MV-4-11 (cell line): ENCODE data around the gene RSPO3.
A peak's percentile ranks its signal among the peaks of the same experiment; 100 is the strongest.
"Not testable (repeated sequence)": the region's sequence is repeated elsewhere in the genome, so short reads cannot be mapped to it uniquely, and the experiment has no call there.

Experiments used
- DNase-seq: peaks from one replicate; lab custom pipeline; 2025; lab: John Stamatoyannopoulos, UW

The RSPO3 gene

DNA sequence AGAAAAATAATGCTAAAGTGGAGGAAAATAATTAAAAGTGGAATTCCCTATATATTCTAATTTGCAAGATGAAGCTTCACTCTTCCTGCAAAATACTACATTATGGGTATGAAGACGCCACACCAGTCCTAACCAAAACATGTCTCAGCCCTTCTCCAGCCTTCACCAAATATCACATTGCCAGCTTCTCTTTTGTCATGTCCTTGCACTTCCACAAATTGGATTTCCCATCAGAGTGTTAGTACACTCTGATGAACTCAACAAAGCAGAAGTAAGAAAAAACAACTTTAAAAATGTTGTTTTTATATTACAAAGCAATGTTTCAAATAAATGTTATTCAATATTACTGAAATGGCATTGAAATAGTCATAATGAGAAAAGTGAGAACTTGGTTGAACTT is 85.8 kb downstream of the RSPO3 start:
- DNase-seq: peak; percentile 43

DNA sequence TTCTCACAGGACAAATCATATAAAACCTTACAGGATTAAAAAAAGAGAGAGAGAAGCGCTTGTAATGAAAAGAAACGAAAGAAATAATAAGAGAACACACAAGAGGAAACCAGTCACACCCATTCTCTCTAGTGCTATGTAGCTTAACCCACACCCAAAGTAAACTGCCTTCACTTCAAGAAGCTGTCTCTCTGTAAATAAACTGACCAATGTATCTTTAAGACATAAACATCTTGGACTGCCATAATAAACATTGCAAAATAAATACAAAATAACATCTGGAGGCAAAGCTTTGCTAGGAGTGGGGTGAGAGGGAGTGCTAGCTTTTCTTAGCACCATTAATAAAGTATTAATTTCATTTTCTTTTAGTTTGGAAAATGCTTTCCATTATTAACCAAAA is 86.6 kb downstream of the RSPO3 start:
- DNase-seq: no peak

DNA sequence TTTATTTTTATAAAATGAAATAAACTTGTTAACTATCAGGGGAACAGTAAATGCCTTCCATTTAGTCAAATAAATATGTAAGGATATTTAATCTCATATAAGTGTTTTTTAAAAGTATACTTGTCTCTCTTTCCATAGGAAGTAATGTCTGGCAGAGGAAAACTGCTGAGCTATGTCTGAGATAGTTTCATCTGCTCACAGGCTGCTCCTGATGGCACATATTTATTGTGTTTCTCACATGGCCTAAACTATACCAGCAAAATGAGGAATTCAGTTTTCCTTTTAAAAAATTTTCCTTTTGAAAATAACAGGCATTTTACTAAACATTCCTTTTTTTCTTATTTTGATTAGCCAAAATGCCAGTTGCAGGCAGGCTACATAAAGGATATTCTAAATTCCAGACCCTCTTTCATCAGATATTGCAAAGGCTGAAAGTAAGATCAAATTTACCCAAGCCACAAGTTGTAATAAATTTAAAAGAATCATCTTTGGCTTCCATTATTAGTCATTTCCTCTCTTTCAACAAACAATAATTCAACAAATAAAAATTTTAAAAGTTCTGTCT is 88.1 kb downstream of the RSPO3 start:
- no peak for DNase-seq

DNA sequence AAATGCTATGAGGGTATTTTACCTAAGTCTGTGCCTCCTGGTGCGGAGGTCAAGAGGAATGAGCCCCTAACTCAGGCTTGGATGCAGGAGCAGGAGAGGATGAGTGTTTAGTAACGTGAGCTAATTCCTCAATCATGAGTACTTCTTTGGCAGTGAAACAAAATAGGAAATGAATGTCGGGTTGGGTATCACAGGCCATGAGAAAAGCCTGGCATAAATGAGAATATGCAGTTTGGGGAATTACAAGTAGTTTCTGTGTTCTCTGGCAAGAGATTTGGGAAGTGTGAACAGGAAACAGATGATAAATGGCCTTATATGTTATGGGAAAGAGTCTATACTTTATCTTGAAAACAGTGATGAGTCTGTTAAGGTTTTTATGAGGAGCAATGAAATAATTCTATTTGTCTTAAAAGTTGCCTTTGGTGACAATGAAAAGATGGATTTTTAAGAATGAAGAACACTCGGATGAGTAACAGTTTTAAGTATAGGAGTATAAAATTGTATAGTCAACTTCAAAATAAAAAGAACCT is 89.2 kb downstream of the RSPO3 start:
- peak; percentile 28 for DNase-seq

DNA sequence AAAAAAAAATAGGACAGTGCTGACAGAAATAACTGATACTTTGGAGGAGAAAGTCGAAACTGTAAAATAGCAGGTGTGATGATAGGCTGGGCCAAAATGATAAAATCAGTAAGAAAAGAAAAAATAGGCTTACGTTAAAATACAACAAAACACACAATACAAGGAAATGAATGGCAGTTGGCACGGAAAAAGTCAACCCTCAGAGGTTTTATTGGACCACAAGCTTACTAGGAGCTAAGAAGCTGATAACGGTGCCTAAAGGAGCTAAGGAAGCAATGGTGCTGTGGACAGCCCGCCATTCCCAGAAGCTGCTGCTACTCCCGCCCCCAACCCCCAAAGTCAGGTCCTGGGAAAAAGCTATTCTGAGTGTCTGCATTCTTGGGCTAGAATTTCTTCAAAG is 92.3 kb downstream of the RSPO3 start:
- DNase-seq: no peak

DNA sequence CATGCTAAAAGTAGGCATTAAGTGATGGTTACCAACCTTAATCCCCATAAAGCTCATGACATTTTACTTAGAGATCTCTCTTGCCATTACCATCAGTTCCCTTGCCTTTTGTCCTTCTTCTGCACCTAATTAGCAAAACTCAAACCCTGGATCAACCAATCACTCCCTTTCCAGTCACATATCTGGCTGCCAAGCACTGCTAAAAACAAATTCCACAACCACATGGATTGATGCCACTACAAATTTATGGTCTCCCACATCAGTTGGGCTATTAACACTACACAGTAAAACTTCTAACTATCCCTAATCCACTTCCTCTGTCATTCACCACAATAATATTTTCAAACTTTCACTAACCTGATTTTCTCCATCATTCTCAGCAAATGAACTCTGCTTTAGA is 93.9 kb downstream of the RSPO3 start:
- no peak for DNase-seq

DNA sequence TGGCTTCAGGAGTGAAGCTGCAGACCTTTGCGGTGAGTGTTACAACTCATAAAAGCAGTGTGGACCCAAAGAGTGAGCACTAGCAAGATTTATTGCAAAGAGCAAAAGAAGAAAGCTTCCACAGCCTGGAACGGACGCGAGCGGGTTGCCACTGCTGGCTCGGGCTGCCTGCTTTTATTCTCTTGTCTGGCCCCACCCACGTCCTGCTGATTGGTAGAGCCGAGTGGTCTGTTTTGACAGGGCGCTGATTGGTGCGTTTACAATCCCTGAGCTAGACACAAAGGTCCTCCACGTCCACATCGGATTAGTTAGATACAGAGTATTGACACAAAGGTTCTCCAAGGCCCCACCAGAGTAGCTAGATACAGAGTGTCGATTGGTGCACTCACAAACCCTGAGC is 95.6 kb downstream of the RSPO3 start:
- not testable (repeated sequence) for DNase-seq

DNA sequence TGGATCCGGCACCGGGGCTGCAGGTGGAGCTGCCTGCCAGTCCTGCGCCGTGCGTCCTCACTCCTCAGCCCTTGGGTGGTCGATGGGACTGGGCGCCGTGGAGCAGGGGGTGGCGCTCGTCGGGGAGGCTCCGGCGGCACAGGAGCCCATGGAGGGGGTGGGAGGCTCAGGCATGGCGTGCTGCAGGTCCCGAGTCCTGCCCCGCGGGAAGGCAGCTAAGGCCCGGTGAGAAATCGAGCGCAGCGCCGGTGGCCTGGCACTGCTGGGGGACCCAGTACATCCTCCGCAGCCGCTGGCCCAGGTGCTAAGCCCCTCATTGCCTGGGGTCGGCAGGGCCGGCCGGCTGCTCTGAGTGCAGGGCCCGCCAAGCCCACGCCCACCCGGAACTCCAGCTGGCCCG is 96.1 kb downstream of the RSPO3 start:
- DNase-seq: not testable (repeated sequence)

DNA sequence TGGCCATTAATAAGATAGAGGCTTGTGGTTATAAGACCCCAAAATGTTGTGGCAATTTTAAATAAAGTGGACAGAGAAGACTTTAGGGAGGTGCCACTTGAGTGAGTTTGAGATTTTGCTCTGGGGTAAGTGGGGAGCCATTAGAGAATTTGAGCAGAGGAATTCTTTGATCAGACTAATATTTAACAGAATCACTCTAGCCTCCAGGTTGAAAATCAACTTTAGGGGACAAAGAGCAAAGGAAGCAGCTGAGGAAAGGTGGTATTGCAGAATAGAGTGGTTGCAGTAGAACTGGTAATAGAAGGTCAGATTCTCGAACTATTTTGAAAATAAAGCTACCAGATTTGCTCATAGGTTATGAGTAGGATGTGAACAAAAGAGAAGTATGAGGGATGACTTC is 97.5 kb downstream of the RSPO3 start:
- DNase-seq: no peak

DNA sequence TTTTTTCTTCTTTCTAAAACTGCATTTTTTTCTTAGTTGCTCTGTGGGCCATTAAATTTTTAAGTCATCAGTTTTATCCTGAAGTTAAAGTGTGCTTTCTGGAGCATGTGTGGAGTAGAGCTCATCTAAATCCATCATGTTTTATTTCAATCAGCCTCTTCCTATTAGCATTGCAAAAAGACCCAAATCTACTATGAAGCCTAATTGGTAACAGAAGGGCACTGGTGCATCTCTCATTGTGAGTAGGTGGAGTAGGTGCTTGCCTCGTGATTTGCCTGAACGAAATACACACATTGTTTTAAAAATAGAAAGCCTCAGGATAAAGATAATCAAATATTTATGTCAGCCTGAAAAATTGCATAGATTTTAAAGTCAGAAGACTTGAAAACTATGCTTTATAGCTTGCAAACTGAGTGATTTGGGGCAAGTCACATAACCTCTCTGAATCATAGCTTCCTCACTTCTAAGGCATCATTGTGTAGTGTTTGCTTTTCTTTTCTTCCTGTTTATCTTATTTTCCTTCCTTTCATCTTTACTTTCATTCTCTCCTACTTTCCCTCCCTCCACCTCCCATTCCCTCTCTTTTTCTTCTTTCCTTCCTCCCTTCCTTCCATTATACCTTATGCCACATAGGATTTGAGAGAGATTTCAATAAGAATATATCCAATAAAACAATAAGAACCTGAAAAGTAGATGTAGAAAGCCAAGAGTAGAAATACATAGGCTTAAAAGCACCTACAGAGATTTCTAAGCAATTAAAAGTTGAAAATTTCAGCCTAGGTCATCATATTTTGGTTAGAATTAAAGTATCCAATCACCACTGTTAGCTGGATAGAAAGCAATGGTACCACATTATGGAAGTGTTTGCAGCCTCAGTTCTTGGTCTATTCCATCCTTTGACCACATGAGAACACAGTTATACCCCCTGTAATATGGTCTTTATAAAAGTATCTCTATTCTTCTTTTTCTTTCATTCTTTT is 98.6 kb downstream of the RSPO3 start:
- no peak for DNase-seq

DNA sequence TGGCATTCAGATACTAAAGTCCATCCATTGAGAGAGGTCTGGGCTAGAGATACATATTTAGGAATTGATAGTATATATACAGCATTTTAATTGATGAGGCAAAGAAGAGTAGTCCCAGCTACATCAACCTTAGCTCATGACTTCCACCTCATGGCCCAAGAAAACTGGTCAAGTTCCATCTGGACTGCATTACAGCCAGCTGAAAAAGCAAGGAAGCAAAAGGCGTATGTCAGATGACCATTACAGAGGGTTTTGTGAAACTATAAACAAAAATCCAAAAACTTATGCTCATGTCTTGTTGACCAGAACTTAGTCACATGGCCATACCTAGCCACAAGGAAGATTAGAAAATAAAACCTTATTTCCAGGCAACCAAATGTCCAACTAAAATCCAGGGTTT is 101.4 kb downstream of the RSPO3 start:
- DNase-seq: no peak

DNA sequence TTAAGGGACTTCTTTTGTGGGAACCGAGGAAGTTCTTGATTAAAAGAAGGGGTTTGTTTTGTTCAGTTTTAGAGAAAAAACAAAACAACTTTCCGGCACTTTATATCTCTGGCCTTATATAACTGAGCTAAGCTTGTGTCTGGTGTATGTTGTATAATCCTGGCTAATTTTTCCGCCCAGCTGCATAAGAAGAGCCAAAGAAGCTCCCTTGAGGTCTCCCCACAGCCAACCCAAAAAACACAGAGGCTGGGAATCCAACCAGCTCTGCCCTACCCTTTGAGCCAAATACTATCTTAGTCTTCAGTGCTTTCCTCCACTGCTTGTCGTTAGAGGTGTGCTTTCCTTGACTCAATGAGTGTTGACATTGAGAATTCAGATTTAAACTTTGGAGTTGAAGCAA is 102.7 kb downstream of the RSPO3 start:
- DNase-seq: no peak

DNA sequence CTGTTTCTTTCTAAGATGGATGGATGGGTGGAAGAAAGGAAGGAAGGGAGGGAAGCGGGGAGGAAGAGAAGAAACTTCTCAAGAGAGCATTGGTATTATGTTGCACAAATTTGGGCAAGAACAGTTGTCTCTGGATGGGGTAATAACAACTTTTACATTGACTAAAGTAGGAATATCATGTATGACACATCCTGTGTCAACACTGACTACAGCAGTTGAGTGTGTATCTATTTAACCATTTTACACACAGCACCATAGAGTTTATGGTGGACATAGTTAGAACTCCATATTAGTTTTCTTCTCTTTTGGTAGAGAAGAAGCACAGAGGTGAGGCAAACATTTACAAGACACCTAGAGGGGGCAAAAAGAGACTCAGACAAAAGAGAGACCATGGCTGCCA is 103.9 kb downstream of the RSPO3 start:
- DNase-seq: no peak

DNA sequence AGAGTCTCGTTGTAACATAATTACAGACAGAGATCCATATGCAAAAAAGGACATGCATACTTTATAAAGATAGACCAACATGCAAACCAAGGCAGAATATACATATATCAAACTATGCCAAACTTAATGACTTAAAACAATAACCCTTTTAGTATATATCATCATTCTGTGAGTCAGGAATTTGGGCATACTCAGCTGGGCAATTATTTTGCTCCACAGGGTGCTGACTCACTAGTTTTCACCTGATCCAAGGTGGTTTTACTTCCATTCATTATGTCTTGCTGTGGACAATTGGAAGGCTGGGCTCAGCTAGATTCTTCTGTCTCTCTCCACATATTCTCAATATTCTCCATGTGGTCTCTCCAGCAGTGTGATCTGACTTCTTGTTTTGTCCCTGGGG is 107.0 kb downstream of the RSPO3 start:
- DNase-seq: no peak

DNA sequence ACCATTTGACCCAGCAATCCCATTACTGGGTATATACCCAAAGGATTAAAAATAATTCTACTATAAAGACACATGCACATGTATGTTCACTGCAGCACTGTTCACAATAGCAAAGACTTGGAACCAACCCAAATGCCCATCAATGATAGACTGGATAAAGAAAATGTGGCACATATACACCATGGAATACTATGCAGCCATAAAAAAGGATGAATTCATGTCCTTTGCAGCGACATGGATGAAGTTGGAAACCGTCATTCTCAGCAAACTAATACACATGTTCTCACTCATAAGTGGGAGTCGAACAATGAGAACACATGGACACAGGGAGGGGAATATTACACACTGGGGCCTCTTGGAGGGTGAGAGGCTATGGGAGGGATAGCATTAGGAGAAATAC is 115.3 kb downstream of the RSPO3 start:
- DNase-seq: not testable (repeated sequence)

DNA sequence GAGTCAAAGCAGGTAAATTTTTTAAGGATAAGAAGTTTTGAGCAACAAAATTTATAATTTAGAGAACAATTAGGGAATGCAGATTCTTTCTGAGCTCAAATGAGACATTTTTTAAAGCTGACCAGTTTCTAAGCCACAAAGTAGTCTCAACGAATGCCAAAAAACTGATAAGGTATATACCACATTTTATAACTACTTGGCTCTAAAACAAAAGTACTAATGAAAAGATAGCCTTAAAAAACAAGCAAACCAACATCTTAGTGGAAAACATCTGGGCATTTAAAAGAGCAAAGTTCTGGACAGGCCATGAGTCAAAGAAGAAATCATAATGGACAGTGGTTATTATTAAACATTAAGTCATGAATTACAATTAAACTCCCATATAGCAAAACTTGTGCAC is 125.0 kb downstream of the RSPO3 start:
- no peak for DNase-seq
